Peyer's patch (tissue), 4 donors: ENCODE measurements around the gene SMARCA2. TPM values are rescaled to one million over a fixed set of nuclear protein-coding genes. Genes with fewer than 3 reads are reported as not detected.

ENCODE experiments used
- DNase-seq, 3 donors: peaks; one replicate each; pipeline ENCODE4 v3.0.0-alpha.2; 2017 to 2019
- H3K27ac ChIP-seq, 4 donors: fragments of 200-600 bp; sonication (generic); one replicate each; pipeline ENCODE4 v1.5.1; 2016 to 2019
- H3K27me3 ChIP-seq, 2 donors: fragments of 200-600 bp; sonication (generic); one replicate each; pipeline ENCODE4 v1.5.1; 2019
- H3K36me3 ChIP-seq, 3 donors: fragments of 200-600 bp; sonication (generic); one replicate each; pipeline ENCODE4 v1.5.1; 2016 to 2019
- H3K4me1 ChIP-seq, 4 donors: fragments of 200-600 bp; sonication (generic); one replicate each; pipeline ENCODE4 v1.5.1; 2016 to 2019
- H3K4me3 ChIP-seq, 4 donors: fragments of 200-600 bp; sonication (generic); 1 replicate in 3 of 4; 2 replicates in 1 of 4; pipeline ENCODE4 v1.5.1; 2016 to 2019; ENCODE audit warnings: mild to moderate bottlenecking in 1 of 4
- H3K9me3 ChIP-seq, 4 donors: fragments of 200-600 bp; sonication (generic); one replicate each; pipeline ENCODE4 v1.5.1; 2016 to 2019; ENCODE audit warnings: mild to moderate bottlenecking in 1 of 4
- POLR2A ChIP-seq, 2 donors: fragments of 450-650 bp; IDR thresholded peaks; one replicate each; pipeline ENCODE4 v1.5.1; 2017; ENCODE audit warnings: antibody characterized with exemption in 2 of 2, mild to moderate bottlenecking in 2 of 2, moderate library complexity in 2 of 2
- total RNA-seq, 4 donors: library from RNA; depleted of rRNA; stranded (reverse); fragments of >200 nt; gene quantifications; one replicate each; pipeline ENCODE4 v1.1.0, GENCODE V29; 2016
- TF ChIP-seq, protein P1 (sequence below), 6 experiments: fragments of 450-650 bp in 4 of 6; fragments of 200-600 bp in 2 of 6; sonication (generic) in 1 of 6; IDR thresholded peaks; one replicate each; pipeline ENCODE4 v1.5.1; 2017 to 2019; ENCODE audit warnings: antibody characterized with exemption in 6 of 6, mild to moderate bottlenecking in 3 of 6, moderate library complexity in 1 of 6

The SMARCA2 gene
- total RNA-seq, 4 donors from 2014 or later = 93.7 to 297 (median 113) TPM

DNA sequence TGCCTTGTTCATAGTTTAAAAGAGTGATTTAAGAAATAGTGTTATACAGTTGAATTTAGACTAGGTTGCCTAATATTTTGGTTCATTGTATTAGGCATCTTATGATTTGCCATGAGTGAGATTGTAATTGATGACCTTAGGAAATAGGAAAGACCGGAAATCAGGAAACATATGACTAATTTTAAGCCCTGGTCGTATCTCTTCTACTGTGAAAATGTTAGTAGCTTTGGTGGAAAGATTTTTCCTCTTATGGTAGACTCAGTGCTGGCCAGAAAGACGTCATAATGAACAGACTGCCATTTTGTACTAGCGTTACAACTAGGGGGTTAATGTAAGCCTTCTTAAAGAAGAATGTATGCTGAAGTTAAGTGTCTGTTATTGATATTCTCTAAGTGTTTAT lies 21.7 kb downstream of the SMARCA2 start:
- no peaks in the 10 kb centered on the region for H3K9me3 ChIP-seq
- no peak overlapping the region for H3K4me3 ChIP-seq
- H3K27me3 ChIP-seq = no peaks in the 10 kb centered on the region
- DNase-seq = no peak
- H3K27ac ChIP-seq = no peak overlapping the region
- H3K4me1 ChIP-seq = peaks cover 0 to 5% (median 0%) of the 10 kb centered on the region in 4 donors
- no peak for TF ChIP-seq POLR2A (IDR thresholded peaks at IDR 0.05)
- TF ChIP-seq, protein P1, sequence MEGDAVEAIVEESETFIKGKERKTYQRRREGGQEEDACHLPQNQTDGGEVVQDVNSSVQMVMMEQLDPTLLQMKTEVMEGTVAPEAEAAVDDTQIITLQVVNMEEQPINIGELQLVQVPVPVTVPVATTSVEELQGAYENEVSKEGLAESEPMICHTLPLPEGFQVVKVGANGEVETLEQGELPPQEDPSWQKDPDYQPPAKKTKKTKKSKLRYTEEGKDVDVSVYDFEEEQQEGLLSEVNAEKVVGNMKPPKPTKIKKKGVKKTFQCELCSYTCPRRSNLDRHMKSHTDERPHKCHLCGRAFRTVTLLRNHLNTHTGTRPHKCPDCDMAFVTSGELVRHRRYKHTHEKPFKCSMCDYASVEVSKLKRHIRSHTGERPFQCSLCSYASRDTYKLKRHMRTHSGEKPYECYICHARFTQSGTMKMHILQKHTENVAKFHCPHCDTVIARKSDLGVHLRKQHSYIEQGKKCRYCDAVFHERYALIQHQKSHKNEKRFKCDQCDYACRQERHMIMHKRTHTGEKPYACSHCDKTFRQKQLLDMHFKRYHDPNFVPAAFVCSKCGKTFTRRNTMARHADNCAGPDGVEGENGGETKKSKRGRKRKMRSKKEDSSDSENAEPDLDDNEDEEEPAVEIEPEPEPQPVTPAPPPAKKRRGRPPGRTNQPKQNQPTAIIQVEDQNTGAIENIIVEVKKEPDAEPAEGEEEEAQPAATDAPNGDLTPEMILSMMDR (IDR thresholded peaks at IDR 0.05) = no peak
- H3K36me3 ChIP-seq = peaks cover 0 to 58% (median 0%) of the 10 kb centered on the region in 3 donors

DNA sequence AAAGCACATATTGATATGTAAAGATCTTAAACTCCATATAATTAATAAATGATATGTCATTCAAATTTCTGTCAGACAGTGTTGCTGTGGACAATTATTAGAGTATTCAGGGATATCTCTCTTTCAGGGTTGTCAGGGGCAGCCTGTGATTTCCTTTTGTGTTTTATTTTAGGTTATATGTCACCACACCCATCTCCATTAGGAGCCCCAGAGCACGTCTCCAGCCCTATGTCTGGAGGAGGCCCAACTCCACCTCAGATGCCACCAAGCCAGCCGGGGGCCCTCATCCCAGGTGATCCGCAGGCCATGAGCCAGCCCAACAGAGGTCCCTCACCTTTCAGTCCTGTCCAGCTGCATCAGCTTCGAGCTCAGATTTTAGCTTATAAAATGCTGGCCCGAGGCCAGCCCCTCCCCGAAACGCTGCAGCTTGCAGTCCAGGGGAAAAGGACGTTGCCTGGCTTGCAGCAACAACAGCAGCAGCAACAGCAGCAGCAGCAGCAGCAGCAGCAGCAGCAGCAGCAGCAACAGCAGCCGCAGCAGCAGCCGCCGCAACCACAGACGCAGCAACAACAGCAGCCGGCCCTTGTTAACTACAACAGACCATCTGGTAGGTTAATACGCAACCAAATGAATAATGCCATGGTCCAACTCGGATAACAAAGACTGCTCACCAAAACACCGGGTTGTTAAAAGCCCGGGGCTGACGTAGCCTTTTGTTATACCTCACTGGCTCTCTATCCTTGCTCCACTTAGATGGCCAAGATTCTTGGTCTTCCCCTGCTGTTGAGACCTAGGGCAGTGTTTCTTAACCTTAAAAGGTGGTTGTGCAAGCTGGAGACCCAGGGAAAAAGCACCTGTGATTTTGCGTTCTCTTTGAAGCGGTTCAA lies 24.4 kb downstream of the SMARCA2 start:
- peaks cover 0 to 5% (median 0%) of the 10 kb centered on the region in 4 donors for H3K4me1 ChIP-seq
- H3K36me3 ChIP-seq = peaks cover 0 to 46% (median 0%) of the 10 kb centered on the region in 3 donors
- DNase-seq = no peak
- H3K4me3 ChIP-seq = no peak overlapping the region
- TF ChIP-seq, protein P1 (IDR thresholded peaks at IDR 0.05) = no peak
- no peaks in the 10 kb centered on the region for H3K9me3 ChIP-seq
- no peak overlapping the region for H3K27ac ChIP-seq
- H3K27me3 ChIP-seq = no peaks in the 10 kb centered on the region

DNA sequence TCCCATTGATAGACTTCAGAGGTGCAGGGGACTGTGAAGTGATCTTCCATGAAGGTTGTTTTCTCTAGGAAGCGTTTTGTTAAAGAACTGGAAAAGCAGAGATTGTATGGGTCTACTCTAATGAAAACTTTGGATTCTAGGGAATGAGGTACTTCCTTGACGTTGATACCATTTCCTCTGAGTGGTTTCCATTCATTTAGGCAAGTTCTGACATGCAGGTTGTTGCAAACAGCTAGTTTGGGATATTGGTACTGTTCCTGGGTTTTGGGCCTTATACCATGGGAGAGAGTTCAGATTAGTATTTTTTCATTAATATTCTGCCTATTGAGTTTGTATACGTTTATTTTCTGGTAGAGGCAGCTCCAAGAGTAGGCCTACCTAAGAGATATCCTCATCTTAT lies 25.7 kb downstream of the SMARCA2 start:
- peaks cover 0 to 5% (median 0%) of the 10 kb centered on the region in 4 donors for H3K4me1 ChIP-seq
- DNase-seq = no peak
- H3K27me3 ChIP-seq = no peaks in the 10 kb centered on the region
- no peak overlapping the region for H3K4me3 ChIP-seq
- H3K36me3 ChIP-seq = peaks cover 0 to 36% (median 0%) of the 10 kb centered on the region in 3 donors
- no peak for TF ChIP-seq POLR2A (IDR thresholded peaks at IDR 0.05)
- TF ChIP-seq, protein P1 (IDR thresholded peaks at IDR 0.05) = no peak
- no peak overlapping the region for H3K27ac ChIP-seq
- H3K9me3 ChIP-seq = no peaks in the 10 kb centered on the region

DNA sequence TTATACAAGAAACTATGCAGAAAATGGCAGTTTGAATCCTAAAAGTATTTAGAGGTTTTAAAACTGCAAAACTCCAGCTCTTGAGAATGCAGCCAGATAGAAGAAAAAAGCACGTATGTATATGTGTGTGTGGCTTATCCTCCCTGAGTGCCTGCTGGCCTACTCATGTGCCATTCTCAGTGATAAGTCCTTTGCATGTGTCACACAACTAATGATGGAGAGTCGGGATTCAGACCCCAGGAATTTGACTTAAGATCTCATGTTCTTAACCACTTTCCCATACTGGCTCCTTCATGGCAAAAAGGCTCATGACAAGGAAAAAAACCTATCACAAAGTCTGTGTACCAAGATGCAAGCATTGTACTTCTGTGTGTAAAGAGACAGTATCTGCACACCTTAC lies 26.6 kb downstream of the SMARCA2 start:
- Histone ChIP-seq H3K36me3 (peaks cover 0 to 36% (median 0%) of the 10 kb centered on the region in 3 donors), H3K27me3 (no peaks in the 10 kb centered on the region)
- DNase-seq = no peak

DNA sequence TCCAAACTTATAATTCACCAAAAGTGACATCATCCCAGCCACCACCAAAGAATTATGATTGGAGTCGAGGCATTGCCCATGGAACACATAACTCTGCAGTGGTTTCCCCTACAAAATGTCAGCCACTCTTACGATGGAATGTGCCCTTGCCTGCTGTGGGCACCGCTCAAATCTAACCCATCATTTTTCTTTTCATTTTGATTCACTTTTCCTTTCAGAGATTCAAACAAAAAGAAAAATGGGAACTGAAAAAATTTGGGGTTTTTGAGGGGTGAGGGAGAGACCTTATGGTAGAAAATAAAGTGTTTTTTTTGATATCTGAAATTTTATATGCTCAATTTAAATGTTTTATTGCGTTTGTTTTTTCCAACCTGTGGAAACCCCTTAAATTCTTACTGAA lies 28.1 kb downstream of the SMARCA2 start:
- Histone ChIP-seq H3K27me3 (no peaks in the 10 kb centered on the region), H3K4me3 (no peak overlapping the region), H3K9me3 (no peaks in the 10 kb centered on the region), H3K27ac (no peak overlapping the region), H3K4me1 (peaks cover 0 to 5% (median 0%) of the 10 kb centered on the region in 4 donors), H3K36me3 (peaks cover 0 to 46% (median 0%) of the 10 kb centered on the region in 3 donors)
- DNase-seq = no peak
- TF ChIP-seq, protein P1 (IDR thresholded peaks at IDR 0.05) = no peak
- no peak for TF ChIP-seq POLR2A (IDR thresholded peaks at IDR 0.05)

More for the DNA sequence above, 26.6 kb downstream of the SMARCA2 start:
- Histone ChIP-seq H3K9me3 (no peaks in the 10 kb centered on the region), H3K27ac (no peak overlapping the region), H3K4me3 (no peak overlapping the region), H3K4me1 (peaks cover 0 to 5% (median 0%) of the 10 kb centered on the region in 4 donors)
- TF ChIP-seq, protein P1 (IDR thresholded peaks at IDR 0.05) = no peak
- TF ChIP-seq POLR2A (IDR thresholded peaks at IDR 0.05) = no peak
